Measurements from ENCODE around the gene CATSPER1. TPM values are rescaled to one million over a fixed set of nuclear protein-coding genes. Genes with fewer than 3 reads are reported as not detected.

The CATSPER1 gene
- total RNA-seq, 1 donor from 2014 or later: 0.45 TPM

GRCh38 chr11:66003291-66003690, 23.0 kb downstream of the CATSPER1 start:
- Histone ChIP-seq H3K4me3 (ENCODE audit: insufficient read depth, low read depth, low read length) (peak overlapping the region; percentile 99), H3K36me3 (ENCODE audit: insufficient read depth, low read length) (peaks cover 27% of the 10 kb centered on the region), H3K4me1 (ENCODE audit: insufficient read depth, low read length) (peaks cover 3% of the 10 kb centered on the region), H3K79me2 (ENCODE audit: insufficient read depth, low read length) (peaks cover 44% of the 10 kb centered on the region), H3K27ac (ENCODE audit: low read depth, low read length) (no peak overlapping the region), H3K9me3 (ENCODE audit: insufficient read depth, low read depth, low read length) (no peaks in the 10 kb centered on the region), H3K9ac (ENCODE audit: low read length) (peak overlapping the region; percentile 95), H3K27me3 (ENCODE audit: insufficient read depth, low read length) (no peaks in the 10 kb centered on the region), H2AFZ (ENCODE audit: low read depth, low read length) (no peak overlapping the region), H3K4me2 (ENCODE audit: low read length) (peak overlapping the region; percentile 96), H4K20me1 (ENCODE audit: insufficient read depth, low read length) (peaks cover 24% of the 10 kb centered on the region)
- H3K27me3 Mint-ChIP-seq (ENCODE audit: low read depth, unreplicated experiment): no peaks in the 10 kb centered on the region
- H3K4me3 Mint-ChIP-seq (ENCODE audit: unreplicated experiment): peak overlapping the region; percentile 100
- H3K27ac Mint-ChIP-seq (ENCODE audit: unreplicated experiment): peak overlapping the region; percentile 86
- H3K9me3 Mint-ChIP-seq (ENCODE audit: unreplicated experiment): no peaks in the 10 kb centered on the region
- no peak for FAIRE-seq
- H3K4me1 Mint-ChIP-seq (ENCODE audit: low read depth, unreplicated experiment): peaks cover 20% of the 10 kb centered on the region
- peaks cover 6% of the 10 kb centered on the region for H3K36me3 Mint-ChIP-seq (ENCODE audit: low read depth, unreplicated experiment)
- no peak for DNase-seq (ENCODE audit: low read depth)
- TF ChIP-seq, protein P1, sequence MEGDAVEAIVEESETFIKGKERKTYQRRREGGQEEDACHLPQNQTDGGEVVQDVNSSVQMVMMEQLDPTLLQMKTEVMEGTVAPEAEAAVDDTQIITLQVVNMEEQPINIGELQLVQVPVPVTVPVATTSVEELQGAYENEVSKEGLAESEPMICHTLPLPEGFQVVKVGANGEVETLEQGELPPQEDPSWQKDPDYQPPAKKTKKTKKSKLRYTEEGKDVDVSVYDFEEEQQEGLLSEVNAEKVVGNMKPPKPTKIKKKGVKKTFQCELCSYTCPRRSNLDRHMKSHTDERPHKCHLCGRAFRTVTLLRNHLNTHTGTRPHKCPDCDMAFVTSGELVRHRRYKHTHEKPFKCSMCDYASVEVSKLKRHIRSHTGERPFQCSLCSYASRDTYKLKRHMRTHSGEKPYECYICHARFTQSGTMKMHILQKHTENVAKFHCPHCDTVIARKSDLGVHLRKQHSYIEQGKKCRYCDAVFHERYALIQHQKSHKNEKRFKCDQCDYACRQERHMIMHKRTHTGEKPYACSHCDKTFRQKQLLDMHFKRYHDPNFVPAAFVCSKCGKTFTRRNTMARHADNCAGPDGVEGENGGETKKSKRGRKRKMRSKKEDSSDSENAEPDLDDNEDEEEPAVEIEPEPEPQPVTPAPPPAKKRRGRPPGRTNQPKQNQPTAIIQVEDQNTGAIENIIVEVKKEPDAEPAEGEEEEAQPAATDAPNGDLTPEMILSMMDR (IDR thresholded peaks at IDR 0.05; ENCODE audit: insufficient read depth, low read depth, low read length): no peak
- TF ChIP-seq EZH2 (IDR thresholded peaks at IDR 0.05; ENCODE audit: insufficient read depth, low read length): no peak

DNA sequence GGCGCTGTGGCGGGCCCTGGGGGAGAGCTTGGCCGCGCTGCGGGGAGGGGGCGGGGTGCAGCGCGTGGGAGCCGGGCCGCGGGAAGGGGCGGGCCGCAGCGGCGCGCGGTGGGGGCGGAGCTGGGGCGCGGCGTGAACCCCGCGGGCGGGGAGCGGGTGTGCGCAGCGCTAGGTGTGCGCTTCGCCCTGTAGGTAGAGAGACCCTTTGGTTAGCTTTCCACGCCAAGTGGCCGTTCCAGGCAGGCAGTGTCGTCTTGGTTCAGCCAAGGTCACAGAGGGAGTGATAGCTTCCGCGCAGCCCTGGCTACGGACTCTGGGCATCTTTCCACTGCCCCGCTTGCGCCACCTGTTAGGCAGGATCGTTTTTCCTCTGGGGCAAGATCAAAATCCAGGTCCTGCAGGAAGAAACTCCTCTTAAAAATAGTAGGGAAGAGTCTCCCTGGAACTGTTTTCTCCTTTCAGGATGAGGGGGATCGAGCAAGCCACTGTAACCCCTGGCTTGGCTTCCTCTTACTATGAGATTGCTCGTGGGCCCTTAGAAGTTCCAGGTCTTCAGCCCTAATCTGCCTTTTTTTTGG, 23.5 kb downstream of the CATSPER1 start:
- Mint-ChIP-seq H3K36me3 (ENCODE audit: low read depth, unreplicated experiment) (peaks cover 9% of the 10 kb centered on the region), H3K4me3 (ENCODE audit: unreplicated experiment) (peak overlapping the region; percentile 100), H3K9me3 (ENCODE audit: unreplicated experiment) (no peaks in the 10 kb centered on the region), H3K27ac (ENCODE audit: unreplicated experiment) (peak overlapping the region; percentile 86), H3K27me3 (ENCODE audit: low read depth, unreplicated experiment) (no peaks in the 10 kb centered on the region), H3K4me1 (ENCODE audit: low read depth, unreplicated experiment) (peaks cover 20% of the 10 kb centered on the region)
- peak overlapping the region; percentile 99 for H2AFZ ChIP-seq (ENCODE audit: low read depth, low read length)
- H3K27ac ChIP-seq (ENCODE audit: low read depth, low read length): peak overlapping the region; percentile 91
- H3K9ac ChIP-seq (ENCODE audit: low read length): peak overlapping the region; percentile 95
- TF ChIP-seq EZH2 (IDR thresholded peaks at IDR 0.05; ENCODE audit: insufficient read depth, low read length): no peak
- TF ChIP-seq, protein P1 (IDR thresholded peaks at IDR 0.05; ENCODE audit: insufficient read depth, low read depth, low read length): no peak
- no peaks in the 10 kb centered on the region for H3K27me3 ChIP-seq (ENCODE audit: insufficient read depth, low read length)
- H3K4me2 ChIP-seq (ENCODE audit: low read length): peak overlapping the region; percentile 96
- H3K79me2 ChIP-seq (ENCODE audit: insufficient read depth, low read length): peaks cover 47% of the 10 kb centered on the region
- no peaks in the 10 kb centered on the region for H3K9me3 ChIP-seq (ENCODE audit: insufficient read depth, low read depth, low read length)
- H4K20me1 ChIP-seq (ENCODE audit: insufficient read depth, low read length): peaks cover 27% of the 10 kb centered on the region
- H3K4me1 ChIP-seq (ENCODE audit: insufficient read depth, low read length): peaks cover 3% of the 10 kb centered on the region
- peak overlapping the region; percentile 99 for H3K4me3 ChIP-seq (ENCODE audit: insufficient read depth, low read depth, low read length)
- DNase-seq (ENCODE audit: low read depth): peak; percentile 21
- H3K36me3 ChIP-seq (ENCODE audit: insufficient read depth, low read length): peaks cover 31% of the 10 kb centered on the region
- FAIRE-seq: no peak

Data from astrocyte (in vitro differentiated cells and primary cell).